Stimulated activated CD8-positive, alpha-beta memory T cell treated with anti-CD3 and anti-CD28 coated beads, Interleukin-12 subunit alpha, Interleukin-12 subunit beta, amount 100 ng/mL, for 24 hours (primary cell): Measurements from ENCODE around the gene TACC3.

Experiments
- DNase-seq: peaks from one replicate; pipeline ENCODE4 v3.0.0-alpha.2; 2020; ENCODE audit errors: extremely low read depth

The TACC3 gene

DNA sequence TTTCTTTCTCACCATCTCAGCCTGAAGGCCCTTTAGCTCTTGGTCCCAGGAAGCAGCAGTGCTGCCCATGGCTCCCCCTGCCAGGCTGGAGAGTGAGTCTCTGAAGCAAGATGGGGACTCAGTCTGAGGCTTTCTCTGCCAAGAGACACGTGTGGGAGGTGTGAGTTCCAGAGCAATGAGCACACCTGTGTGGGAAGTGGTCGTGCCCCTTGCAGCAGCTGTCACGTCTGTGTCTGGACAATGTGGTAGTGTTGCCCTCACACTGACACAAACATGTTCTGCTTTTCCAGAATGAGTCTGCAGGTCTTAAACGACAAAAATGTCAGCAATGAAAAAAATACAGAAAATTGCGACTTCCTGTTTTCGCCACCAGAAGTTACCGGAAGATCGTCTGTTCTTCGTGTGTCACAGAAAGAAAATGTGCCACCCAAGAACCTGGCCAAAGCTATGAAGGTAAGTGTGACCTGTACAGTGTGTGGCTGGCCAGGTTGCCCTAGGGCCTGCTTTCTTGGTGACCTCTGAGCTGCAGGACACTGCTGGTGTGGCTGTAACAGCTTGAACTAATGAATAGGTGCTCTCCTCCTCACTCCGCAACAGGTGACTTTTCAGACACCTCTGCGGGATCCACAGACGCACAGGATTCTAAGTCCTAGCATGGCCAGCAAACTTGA lies 1.9 kb downstream of the TACC3 start:
- DNase-seq = no peak

DNA sequence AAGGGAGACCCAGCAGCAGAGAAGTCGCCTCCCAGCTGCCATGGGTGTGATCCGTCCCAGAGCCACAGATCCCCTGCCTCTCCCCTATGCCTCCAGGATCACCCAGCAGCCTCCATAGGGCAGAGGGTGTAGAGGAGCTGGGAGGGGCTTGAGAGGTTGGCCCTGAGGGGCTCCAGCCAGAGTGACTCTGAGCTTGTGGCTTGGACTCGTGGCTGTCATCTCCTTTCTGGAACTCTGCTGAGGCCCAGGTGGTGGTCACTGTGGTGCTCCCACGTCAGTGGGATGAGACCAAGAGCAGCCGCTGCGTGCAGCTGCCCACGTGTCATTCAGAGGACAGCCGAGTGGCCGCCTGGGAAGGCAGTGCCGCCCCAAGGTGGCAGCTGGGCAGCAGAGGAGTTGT lies 4.2 kb downstream of the TACC3 start:
- no peak for DNase-seq

DNA sequence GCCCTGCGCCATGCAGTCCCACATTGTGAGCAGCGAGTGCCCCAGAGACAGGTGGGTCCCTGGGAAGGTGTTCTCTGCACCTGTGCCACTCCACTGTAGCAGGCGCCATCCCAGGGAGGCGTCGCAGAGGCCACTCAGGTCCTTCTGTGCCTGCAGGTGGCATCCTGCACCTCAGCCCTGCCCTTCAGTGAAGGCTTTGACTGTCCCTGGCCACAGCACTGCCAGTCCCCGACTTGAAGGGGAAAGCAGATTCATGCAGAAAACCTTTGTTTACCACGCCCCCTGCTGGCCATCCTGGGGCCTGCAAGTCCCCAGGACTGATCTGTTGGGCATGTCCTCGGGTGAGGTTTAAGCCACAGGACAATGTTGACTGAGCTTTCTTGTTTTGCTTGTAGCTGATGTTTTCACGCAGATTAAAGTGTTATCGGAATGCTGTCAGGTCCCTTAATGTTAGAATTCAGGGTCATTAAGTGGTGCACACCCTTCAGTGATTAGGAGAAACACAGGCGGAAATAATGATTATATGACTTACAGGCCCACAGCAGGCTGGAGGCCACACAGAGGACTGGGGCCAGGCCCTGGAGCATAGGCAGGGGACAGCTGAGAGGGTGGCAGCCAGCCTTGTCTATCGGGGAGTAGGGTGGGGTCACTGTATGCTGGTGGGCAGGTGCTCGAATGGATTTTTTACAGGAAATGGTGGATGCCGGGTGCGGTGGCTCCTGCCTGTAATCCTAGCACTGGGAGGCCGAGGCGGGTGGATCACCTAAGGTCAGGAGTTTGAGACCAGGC lies 5.0 kb downstream of the TACC3 start:
- DNase-seq = peak; percentile 76

DNA sequence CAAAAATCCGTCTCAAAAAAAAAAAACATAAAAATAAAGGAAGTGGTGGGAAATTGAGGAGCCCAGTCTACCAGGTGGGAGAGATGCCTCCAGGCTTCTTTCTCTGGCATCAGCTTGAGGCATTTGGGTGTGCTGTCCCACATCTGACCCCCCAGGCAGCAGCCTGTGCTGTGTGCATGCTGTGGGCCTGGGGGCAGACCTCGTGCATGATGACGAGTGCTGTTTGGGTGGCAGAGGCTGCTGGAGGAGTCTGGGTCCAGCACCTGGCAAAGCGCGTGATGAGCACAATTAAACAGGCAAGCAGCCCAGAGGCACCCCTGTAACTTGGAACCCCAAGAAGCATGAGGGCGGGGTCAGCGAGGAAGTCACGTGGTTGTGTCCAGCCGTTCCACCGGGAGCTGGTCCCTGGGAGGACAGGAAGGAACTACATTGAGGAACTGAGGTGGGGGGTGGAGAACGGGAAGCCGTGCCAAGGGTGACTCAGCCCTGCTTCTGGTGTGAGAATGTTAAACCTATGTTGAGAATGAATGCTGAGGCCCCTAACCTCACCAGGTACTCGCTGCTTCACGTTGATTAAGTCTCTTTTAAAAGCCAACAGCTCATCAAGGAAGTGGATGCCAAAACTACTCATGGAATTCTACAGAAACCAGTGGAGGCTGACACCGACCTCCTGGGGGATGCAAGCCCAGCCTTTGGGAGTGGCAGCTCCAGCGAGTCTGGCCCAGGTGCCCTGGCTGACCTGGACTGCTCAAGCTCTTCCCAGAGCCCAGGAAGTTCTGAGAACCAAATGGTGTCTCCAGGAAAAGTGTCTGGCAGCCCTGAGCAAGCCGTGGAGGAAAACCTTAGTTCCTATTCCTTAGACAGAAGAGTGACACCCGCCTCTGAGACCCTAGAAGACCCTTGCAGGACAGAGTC lies 6.1 kb downstream of the TACC3 start:
- no peak for DNase-seq

DNA sequence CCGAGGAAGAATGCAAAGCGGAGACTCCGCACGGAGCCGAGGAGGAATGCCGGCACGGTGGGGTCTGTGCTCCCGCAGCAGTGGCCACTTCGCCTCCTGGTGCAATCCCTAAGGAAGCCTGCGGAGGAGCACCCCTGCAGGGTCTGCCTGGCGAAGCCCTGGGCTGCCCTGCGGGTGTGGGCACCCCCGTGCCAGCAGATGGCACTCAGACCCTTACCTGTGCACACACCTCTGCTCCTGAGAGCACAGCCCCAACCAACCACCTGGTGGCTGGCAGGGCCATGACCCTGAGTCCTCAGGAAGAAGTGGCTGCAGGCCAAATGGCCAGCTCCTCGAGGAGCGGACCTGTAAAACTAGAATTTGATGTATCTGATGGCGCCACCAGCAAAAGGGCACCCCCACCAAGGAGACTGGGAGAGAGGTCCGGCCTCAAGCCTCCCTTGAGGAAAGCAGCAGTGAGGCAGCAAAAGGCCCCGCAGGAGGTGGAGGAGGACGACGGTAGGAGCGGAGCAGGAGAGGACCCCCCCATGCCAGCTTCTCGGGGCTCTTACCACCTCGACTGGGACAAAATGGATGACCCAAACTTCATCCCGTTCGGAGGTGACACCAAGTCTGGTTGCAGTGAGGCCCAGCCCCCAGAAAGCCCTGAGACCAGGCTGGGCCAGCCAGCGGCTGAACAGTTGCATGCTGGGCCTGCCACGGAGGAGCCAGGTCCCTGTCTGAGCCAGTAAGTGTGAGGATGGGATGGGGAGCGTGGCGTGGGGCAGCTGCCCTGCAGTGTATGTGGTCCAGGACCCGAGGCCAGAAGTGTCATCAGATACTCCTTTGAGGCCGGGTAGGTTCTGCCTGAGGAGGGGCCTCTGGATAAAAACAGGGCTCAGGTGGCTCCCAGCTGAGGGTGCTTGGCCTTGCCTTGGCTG lies 7.0 kb downstream of the TACC3 start:
- DNase-seq = no peak

DNA sequence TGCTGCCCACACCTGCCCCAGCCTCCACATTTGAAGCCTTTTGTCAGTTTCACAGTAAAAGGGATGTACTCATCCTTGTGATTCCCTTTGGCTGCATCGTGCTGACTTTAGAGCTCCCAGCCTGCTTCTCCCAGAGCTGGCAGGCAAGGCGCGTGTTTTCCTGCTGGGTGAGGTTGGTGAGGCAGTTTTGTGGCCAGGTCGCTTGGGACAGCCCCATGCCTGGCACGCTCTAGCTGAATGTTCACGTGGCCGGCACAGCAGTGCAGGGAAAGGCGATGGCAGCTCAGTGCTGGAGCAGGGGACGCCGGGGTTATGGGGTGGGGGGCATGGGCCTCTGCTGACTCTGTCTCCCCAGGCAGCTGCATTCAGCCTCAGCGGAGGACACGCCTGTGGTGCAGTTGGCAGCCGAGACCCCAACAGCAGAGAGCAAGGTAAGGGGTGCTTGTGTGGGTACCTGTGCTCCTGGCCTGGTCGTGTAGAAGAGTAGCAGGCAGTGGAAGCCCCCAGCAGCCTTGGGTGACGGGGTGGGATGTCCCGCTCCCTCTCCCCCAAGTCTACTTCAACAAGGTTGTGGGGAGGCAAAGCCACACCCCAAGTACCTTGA lies 9.3 kb downstream of the TACC3 start:
- no peak for DNase-seq

DNA sequence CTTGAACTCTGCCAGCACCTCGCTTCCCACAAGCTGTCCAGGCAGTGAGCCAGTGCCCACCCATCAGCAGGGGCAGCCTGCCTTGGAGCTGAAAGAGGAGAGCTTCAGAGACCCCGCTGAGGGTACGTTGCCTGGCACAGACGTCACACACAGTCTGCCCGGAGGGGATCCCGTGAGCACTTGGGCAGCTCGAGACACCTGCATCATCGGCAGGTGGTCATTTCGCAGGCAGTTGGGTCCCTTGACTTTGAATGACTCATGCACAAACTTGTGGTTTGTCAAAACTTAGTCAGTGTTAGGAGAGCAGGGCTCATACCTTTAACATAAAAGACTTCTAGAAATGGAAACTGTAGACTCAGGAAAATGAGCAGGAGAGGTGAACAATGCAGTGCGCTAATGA lies 9.9 kb downstream of the TACC3 start:
- DNase-seq = no peak

DNA sequence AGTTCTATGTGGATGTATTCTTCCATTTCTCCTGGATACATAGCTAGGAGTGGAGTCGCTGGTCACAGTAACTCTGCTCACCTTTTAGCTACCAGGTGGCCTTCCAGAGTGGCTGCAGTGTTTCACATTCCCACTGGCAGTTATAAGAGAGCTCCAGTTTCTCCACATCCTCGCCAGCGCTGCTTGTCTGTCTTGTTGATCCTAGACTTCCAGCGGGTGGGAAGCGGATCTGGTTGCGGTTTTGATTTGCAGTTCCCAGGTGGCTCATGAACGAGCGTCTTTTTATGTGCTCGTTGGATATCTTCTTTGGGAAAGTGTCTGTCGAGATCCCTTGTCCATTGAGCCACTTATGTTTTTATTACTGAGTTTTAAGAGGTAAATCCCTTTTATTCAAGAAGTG lies 11.6 kb downstream of the TACC3 start:
- no peak for DNase-seq

DNA sequence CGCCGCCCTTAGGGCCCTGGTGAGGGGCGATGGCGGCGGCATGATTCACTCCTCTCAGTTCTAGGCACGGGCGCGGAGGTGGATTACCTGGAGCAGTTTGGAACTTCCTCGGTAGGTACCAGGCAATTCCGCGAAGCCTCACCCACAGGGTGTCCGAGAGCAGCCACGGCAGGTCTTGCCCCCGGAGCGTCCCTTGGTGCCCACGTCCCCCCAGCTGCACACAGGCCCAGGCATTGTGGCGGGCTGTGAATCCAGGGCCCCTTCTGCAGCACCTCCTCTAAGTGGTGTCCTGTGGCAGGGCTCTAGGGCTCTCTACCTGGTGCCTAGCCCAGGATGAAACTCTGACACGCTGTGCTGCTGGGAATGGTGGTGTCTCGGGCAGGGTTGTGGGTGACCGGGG lies 13.9 kb downstream of the TACC3 start:
- no peak for DNase-seq

DNA sequence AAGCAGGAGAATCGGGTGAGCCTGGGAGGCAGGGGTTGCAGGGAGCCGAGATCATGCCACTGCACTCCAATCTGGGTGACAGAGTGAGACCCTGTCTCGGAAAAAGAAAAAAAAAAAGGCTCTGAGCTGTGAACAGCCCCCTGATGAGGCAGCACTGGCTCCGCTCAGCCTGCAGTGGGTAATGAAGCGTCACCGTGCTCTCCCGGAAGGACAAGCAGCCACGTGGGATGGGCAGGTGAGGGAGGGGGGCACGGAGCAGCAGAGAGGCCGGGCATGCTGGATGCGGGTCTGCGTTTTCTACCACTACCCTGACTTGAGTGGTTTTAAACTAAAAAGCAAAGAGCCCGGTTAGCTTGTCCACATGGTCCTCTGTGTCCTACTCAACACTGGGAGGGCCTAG lies 15.5 kb downstream of the TACC3 start:
- no peak for DNase-seq

DNA sequence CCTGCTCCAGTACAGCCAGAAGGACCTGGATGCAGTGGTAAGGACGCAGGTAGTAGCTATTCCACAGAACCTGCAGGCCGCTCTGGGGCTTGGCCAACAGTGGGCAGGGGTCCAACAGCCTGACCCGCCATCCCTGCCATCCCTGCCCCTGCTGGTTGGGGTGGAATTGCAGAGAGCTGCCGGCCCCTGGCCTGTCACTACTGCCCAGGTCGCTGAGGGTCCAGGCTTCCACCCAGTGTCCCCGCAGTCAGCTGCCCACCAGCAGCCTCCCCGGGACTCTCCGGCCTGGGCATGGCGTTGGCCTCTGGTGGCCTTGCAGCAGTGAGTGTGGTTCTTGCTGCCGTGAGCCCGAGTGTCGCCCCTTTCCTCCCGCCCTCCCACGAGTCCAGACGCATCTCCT lies 16.3 kb downstream of the TACC3 start:
- no peak for DNase-seq

DNA sequence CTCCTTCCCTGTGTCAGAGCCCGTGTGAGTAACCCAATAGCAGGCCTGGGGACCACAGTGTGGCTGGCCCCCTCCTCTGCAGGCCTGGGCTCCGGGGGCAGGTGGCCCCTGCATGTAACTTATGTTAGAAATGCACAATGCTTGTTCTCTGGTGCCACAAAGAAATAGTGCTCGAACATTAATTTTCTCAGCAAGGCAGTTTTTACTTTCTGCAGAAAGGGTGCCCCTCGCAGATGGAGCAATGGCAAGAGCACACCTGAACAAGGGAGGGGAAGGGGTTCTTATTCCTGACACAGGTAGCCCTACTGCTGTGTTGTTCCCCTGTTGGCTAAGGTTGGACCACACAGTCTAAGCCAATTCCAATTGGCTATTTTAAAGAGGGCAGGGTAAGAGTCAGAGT lies 17.1 kb downstream of the TACC3 start:
- no peak for DNase-seq

DNA sequence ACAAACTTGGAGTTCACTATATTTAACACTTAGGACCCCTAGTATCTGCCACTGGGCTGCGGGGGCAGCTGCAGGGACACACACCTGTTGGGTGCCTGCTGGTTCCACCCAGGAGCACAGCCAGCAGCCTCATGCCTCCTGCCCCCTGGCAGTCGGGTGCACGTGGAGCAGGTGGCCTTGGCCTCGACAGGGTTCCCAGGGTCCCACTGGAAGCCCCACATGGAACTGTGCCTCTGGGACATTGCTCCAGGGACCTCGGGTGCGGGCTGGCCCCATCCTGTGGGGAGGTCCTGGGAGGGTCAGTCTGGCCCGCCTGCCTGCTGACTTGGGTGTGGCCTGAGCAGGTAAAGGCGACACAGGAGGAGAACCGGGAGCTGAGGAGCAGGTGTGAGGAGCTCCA lies 18.0 kb downstream of the TACC3 start:
- DNase-seq = no peak

DNA sequence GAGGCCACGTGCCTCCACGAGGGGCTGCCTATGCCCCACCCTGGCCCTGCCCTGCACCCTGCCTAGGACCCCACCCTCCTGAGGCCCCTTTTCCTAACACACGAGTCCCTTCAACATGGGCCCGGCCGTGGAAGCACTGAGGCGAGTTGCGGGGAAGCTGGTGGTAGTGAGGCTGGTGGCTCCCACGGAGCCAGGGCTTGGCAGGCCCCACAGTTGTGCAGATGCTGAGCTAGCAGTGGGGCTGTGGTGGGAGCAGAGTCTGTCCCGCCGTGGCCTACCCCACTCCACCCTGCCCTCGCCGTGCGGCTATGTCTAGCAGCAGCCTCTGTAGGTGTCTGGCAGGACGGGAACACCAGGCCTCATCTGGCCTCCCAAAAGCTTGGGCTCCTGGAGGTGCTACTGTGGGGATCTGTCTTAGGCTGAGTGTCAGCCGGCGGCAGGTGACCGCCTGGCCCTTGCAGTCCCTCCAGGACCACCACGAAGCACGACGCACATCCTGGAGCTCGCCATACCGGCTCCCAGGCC lies 18.8 kb downstream of the TACC3 start:
- no peak for DNase-seq

DNA sequence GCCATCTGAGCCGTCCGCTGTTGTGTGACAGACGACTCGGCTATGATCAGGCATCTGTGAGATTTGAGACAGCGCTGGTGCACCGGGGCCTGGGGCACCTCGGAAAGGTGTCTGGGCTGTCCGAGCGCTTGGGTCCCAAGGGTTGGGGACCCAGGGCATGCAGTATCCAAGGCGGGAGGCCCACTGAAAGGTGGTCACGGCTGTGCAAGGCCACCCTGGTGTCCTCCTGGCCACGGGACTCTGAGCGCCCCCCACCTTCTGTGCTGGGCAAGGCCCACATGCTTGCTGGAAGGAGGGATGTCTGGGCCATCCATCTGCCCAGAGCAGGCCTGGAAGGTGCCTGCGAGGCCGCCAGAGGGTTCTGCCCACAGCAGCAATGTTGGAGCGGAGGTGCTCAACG lies 19.9 kb downstream of the TACC3 start:
- DNase-seq = no peak

DNA sequence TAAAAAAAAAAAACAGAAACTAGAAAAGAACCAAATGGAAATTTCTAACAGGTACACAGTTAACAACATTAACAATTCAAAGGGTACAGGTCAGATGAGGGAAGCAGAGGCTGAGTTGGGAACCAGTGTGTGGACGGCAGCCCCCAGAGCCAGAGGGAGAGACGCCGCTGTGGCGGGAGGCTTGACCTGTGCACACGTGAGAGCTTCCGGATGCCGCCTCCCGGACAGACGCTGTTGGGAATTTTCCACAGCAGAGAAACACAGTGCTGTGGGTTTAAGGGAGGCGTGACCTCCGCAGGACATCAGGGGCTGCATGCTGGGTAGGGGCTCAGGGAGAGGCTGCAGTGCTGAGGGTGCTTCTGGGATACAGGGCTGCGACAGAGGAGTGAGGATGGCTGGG lies 22.2 kb downstream of the TACC3 start:
- no peak for DNase-seq

DNA sequence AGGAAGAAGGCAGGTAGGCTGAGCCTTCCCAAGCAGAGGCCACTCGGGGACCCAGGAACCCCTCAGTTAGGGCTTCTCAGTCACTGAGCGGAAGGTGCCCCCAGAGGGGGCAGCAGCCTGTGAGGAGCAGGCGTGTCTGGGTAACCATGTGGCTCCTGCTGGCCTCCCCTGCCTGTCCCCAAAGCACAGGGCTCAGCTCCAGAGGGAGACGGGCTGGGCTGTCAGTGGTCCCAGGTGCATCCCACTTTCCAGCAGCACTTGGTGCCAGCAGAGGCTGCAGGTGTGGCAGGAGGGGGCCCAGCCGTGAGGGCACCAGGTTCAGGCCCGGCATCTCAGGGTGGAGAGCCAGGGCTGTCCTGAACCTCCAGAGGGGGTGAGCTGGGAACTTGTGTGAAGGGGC lies 22.7 kb downstream of the TACC3 start:
- DNase-seq = no peak

DNA sequence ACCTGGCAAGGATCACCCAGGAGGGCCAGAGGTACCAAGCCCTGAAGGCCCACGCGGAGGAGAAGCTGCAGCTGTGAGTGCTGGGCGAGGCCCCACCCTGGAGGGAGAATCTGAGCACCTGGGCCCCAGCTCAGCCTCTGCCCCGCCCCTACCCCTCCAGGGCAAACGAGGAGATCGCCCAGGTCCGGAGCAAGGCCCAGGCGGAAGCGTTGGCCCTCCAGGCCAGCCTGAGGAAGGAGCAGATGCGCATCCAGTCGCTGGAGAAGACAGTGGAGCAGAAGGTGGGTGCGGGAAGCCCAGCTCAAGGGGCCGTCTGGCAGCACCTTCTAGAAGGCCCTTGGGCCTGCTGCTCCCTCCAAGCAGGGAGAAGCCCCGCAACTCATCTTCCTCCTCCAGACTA lies 23.2 kb downstream of the TACC3 start:
- no peak for DNase-seq

DNA sequence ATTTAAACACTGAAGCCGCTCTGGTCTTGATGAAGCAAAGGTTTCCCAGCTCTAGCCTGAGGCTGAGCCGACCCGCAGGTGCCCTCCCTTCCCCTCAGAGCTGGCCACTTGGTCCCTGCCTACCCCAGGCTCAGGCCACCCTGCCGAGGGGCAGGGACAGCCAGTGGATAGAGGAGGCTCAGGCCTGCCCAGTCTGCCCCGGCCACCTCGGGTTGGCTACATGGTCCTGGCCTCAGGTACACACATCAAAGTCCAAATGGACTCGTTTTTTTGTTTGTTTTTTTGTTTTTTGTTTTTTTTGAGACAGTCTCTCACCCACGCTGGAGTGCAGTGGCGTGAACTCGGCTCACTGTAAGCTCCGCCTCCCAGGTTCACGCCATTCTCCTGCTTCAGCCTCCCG lies 23.8 kb downstream of the TACC3 start:
- DNase-seq = no peak

DNA sequence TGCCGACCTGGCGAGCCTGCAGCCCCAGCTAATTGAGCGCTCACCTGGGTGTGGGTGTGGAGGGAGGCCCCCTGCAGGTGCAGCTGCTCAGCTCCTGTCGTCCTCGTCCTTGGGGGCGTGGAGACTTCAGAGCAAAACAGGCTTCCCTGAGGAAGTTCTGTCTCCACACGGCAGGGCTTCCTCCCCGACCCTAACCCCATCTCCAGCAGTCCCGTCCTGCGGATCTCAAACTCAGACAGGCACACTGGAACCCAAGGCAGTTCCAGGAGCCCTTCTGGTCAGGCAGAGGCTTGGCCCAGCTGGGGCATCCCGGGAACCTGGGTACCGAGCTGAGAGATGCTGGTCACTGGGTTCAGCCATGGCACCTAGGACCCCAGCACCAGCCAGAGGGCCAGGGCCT lies 24.4 kb downstream of the TACC3 start:
- DNase-seq = no peak

DNA sequence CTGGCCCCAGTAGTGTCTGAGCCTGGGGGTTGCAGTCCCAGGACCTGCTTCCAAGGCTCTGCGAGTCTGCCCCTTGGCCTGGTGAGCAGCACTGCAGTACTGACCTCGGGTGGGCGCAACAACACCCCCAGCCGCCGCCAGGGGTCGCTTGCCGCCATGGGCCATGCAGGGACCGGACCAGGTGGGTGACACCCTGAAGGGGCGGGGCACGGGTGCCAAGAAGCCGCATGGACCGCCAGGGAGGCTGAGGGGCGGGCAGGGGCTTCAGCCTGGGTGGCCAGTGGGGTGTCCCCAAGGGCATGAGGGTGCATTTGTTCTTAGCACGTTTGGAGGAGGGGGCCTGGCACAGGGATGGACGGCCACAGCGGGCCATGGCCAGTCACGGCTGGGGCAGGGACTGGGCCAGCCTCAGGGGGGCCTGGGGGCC lies 25.0 kb downstream of the TACC3 start:
- DNase-seq = peak; percentile 63
